Peyer's patch (tissue), 4 donors: ENCODE data around the gene NOS3. TPM values are rescaled to one million over a fixed set of nuclear protein-coding genes. Genes with fewer than 3 reads are reported as not detected.
A peak's percentile ranks its signal among the peaks of the same experiment; 100 is the strongest.
"Not testable (repeated sequence)": the region's sequence is repeated elsewhere in the genome, so short reads cannot be mapped to it uniquely, and the experiment has no call there.

Source experiments
- DNase-seq, 3 donors: peaks; one replicate each; pipeline ENCODE4 v3.0.0-alpha.2; 2017 to 2019
- H3K27ac ChIP-seq, 4 donors: fragments of 200-600 bp; sonication (generic); one replicate each; pipeline ENCODE4 v1.5.1; 2016 to 2019
- H3K27me3 ChIP-seq, 2 donors: fragments of 200-600 bp; sonication (generic); one replicate each; pipeline ENCODE4 v1.5.1; 2019
- H3K36me3 ChIP-seq, 3 donors: fragments of 200-600 bp; sonication (generic); one replicate each; pipeline ENCODE4 v1.5.1; 2016 to 2019
- H3K4me1 ChIP-seq, 4 donors: fragments of 200-600 bp; sonication (generic); one replicate each; pipeline ENCODE4 v1.5.1; 2016 to 2019
- H3K4me3 ChIP-seq, 4 donors: fragments of 200-600 bp; sonication (generic); 1 replicate in 3 of 4; 2 replicates in 1 of 4; pipeline ENCODE4 v1.5.1; 2016 to 2019; ENCODE audit warnings: mild to moderate bottlenecking in 1 of 4
- H3K9me3 ChIP-seq, 4 donors: fragments of 200-600 bp; sonication (generic); one replicate each; pipeline ENCODE4 v1.5.1; 2016 to 2019; ENCODE audit warnings: mild to moderate bottlenecking in 1 of 4
- POLR2A ChIP-seq, 2 donors: fragments of 450-650 bp; IDR thresholded peaks; one replicate each; pipeline ENCODE4 v1.5.1; 2017; ENCODE audit warnings: antibody characterized with exemption in 2 of 2, mild to moderate bottlenecking in 2 of 2, moderate library complexity in 2 of 2
- total RNA-seq, 4 donors: library from RNA; depleted of rRNA; stranded (reverse); fragments of >200 nt; gene quantifications; one replicate each; pipeline ENCODE4 v1.1.0, GENCODE V29; 2016
- TF ChIP-seq, protein P1 (sequence below), 6 experiments: fragments of 450-650 bp in 4 of 6; fragments of 200-600 bp in 2 of 6; sonication (generic) in 1 of 6; IDR thresholded peaks; one replicate each; pipeline ENCODE4 v1.5.1; 2017 to 2019; ENCODE audit warnings: antibody characterized with exemption in 6 of 6, mild to moderate bottlenecking in 3 of 6, moderate library complexity in 1 of 6

NOS3 gene
- total RNA-seq, 4 donors from 2014 or later, result 1.2 to 18.2 (median 5.4) TPM

DNA sequence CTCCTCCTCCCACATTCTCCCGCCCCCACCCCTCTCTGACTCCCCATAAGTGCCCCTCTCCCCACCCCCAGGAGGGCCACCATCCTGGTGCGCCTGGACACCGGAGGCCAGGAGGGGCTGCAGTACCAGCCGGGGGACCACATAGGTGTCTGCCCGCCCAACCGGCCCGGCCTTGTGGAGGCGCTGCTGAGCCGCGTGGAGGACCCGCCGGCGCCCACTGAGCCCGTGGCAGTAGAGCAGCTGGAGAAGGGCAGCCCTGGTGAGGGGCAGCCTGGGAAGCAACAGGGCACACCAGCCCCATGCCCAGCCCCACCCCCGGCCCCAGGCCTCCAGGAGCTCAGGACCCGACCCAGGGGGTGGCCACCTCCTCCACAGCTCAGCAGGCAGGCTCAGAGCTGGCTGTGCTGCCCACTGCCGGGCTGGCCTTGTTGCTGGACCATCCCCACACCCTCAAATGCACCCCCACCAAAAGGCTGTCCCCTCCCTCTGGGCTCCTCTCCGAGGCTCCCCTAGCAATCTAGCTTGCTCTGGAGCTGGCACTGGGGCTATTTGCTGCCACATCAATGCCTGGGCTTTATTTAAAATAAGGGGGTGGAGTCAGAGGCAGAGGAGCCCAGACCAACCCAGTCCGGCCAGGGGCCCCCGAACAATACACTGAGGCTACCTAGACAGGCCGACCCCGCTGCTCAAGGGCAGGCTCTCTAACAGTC is 18.7 kb downstream of the NOS3 start:
- no peak for TF ChIP-seq POLR2A (IDR thresholded peaks at IDR 0.05)
- TF ChIP-seq, protein P1, sequence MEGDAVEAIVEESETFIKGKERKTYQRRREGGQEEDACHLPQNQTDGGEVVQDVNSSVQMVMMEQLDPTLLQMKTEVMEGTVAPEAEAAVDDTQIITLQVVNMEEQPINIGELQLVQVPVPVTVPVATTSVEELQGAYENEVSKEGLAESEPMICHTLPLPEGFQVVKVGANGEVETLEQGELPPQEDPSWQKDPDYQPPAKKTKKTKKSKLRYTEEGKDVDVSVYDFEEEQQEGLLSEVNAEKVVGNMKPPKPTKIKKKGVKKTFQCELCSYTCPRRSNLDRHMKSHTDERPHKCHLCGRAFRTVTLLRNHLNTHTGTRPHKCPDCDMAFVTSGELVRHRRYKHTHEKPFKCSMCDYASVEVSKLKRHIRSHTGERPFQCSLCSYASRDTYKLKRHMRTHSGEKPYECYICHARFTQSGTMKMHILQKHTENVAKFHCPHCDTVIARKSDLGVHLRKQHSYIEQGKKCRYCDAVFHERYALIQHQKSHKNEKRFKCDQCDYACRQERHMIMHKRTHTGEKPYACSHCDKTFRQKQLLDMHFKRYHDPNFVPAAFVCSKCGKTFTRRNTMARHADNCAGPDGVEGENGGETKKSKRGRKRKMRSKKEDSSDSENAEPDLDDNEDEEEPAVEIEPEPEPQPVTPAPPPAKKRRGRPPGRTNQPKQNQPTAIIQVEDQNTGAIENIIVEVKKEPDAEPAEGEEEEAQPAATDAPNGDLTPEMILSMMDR (IDR thresholded peaks at IDR 0.05), result no peak
- H3K4me1 ChIP-seq, result peaks cover 0 to 30% (median 3%) of the 10 kb centered on the region in 4 donors
- no peaks in the 10 kb centered on the region for H3K27me3 ChIP-seq
- no peaks in the 10 kb centered on the region for H3K36me3 ChIP-seq
- no peaks in the 10 kb centered on the region for H3K9me3 ChIP-seq
- H3K27ac ChIP-seq, result peak overlapping the region in 1 of 4 donors; percentile 66
- no peak overlapping the region for H3K4me3 ChIP-seq
- no peak for DNase-seq

DNA sequence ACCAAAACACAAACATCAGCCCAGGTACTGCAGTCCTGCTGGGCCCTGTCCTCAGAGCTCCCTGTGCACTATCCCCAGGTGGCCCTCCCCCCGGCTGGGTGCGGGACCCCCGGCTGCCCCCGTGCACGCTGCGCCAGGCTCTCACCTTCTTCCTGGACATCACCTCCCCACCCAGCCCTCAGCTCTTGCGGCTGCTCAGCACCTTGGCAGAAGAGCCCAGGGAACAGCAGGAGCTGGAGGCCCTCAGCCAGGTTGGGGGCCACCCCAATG is 19.2 kb downstream of the NOS3 start:
- no peak for TF ChIP-seq POLR2A (IDR thresholded peaks at IDR 0.05)
- TF ChIP-seq, protein P1 (IDR thresholded peaks at IDR 0.05), result no peak
- peak in 1 of 3 donors; percentile 47 for DNase-seq
- Histone ChIP-seq H3K9me3 (no peaks in the 10 kb centered on the region), H3K27me3 (no peaks in the 10 kb centered on the region), H3K36me3 (no peaks in the 10 kb centered on the region), H3K27ac (no peak overlapping the region), H3K4me1 (peaks cover 0 to 30% (median 3%) of the 10 kb centered on the region in 4 donors), H3K4me3 (no peak overlapping the region)

DNA sequence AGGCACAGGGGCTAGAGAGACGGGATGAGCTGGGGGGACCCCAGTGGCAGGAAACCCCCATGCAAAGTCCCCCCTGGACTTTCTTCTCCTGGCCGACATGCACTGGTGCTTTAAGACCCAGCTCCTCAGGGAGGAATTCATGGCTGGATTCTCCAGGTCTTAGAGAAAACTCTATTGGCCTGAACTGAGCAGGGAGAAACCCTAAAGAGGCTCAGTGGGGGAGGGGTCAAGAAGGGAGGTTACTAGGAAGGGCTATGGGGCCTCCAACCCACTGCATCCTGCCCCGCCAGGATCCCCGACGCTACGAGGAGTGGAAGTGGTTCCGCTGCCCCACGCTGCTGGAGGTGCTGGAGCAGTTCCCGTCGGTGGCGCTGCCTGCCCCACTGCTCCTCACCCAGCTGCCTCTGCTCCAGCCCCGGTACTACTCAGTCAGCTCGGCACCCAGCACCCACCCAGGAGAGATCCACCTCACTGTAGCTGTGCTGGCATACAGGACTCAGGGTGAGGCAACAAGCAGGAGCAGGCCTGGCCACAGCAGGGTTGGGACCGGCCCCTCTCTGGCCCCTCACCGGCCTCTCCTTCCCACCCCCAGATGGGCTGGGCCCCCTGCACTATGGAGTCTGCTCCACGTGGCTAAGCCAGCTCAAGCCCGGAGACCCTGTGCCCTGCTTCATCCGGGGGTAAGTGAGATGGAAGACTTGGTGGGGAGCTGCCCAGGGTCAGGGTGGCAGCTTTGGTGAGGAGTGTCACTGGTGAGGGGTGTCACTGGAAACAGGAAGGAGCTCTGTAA is 19.7 kb downstream of the NOS3 start:
- no peak overlapping the region for H3K4me3 ChIP-seq
- DNase-seq, result peak in 2 of 3 donors; percentile 48 to 57
- H3K9me3 ChIP-seq, result no peaks in the 10 kb centered on the region
- no peaks in the 10 kb centered on the region for H3K27me3 ChIP-seq
- no peaks in the 10 kb centered on the region for H3K36me3 ChIP-seq
- H3K27ac ChIP-seq, result no peak overlapping the region
- no peak for TF ChIP-seq POLR2A (IDR thresholded peaks at IDR 0.05)
- TF ChIP-seq, protein P1 (IDR thresholded peaks at IDR 0.05), result no peak
- H3K4me1 ChIP-seq, result peaks cover 0 to 30% (median 3%) of the 10 kb centered on the region in 4 donors

DNA sequence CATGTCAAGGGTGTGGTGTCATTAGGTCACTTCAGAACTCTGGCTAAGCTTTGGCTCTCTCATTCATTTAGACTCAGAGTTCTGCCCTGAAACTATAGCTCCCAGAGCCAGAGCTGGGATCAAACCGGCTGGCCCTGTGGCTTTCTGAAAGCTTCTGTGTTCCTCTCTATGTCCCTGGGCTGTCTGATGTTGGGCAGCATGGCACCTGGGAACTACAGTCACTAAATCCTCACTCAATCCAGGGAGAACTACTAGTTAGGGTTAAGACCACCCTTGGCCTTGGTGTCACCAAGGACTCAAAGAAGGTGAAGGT is 20.2 kb downstream of the NOS3 start:
- no peaks in the 10 kb centered on the region for H3K27me3 ChIP-seq
- H3K27ac ChIP-seq, result no peak overlapping the region
- TF ChIP-seq POLR2A (IDR thresholded peaks at IDR 0.05), result no peak
- TF ChIP-seq, protein P1 (IDR thresholded peaks at IDR 0.05), result no peak
- no peak overlapping the region for H3K4me3 ChIP-seq
- peaks cover 0 to 30% (median 3%) of the 10 kb centered on the region in 4 donors for H3K4me1 ChIP-seq
- no peaks in the 10 kb centered on the region for H3K36me3 ChIP-seq
- H3K9me3 ChIP-seq, result no peaks in the 10 kb centered on the region
- DNase-seq, result peak in 1 of 3 donors; percentile 39

DNA sequence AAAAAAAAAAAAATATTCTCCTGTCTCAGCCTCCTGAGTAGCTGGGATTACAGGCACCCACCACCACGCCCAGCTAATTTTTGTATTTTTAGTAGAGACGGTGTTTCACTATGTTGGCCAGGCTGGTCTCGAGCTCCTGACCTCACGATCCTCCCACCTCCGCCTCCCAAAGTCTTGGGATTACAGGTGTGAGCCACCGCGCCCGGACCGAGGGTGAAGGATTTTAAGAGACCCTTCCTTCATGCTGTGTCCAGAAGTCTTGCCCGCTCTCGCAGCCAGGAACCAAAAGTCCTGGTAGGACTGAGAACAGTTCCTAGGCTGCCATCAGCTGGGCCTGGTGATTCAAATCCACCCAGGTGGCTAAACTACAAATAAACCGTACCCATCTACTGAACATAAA is 20.8 kb downstream of the NOS3 start:
- H3K36me3 ChIP-seq, DNase-seq, H3K9me3 ChIP-seq, H3K4me3 ChIP-seq, H3K27me3 ChIP-seq: not testable (repeated sequence)
- Histone ChIP-seq H3K27ac (peak overlapping the region in 2 of 4 donors; percentile 59 to 79), H3K4me1 (peaks cover 0 to 30% (median 3%) of the 10 kb centered on the region in 4 donors)

DNA sequence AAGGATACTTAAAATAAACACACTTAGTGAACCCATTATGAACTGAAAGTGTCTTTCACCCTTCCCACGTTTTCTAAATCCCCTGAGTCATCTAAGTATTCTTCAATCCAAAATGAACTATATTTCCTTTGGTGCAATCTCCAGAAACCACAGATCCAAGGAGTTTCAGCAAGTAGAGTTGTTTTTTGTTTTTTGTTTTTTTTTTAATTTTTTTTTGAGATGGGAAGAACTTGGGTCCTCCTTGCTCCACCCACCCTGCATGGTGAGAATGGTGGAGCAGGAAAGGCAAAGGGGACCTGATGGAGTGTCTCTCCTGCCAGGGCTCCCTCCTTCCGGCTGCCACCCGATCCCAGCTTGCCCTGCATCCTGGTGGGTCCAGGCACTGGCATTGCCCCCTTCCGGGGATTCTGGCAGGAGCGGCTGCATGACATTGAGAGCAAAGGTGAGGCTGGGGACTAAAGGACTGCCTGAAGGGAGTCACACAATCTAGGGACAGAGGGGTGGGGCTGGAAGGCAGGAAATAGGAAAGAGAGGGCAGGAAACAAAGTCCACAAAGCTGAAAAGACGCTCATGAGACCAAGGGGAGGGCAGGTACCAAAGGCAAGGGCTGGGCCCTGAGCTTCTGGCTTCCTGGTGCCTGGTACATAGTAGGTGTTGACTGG is 21.3 kb downstream of the NOS3 start:
- Histone ChIP-seq H3K4me3 (no peak overlapping the region), H3K36me3 (no peaks in the 10 kb centered on the region), H3K27ac (peak overlapping the region in 3 of 4 donors; percentile 36 to 79 (median 59)), H3K9me3 (no peaks in the 10 kb centered on the region), H3K4me1 (peaks cover 0 to 30% (median 3%) of the 10 kb centered on the region in 4 donors), H3K27me3 (no peaks in the 10 kb centered on the region)
- DNase-seq, result peak in 2 of 3 donors; percentile 72 to 84
- TF ChIP-seq, protein P1 (IDR thresholded peaks at IDR 0.05), result peak in 3 of 6 experiments; percentile 24 to 57 (median 32)
- peak in 1 of 2 donors; percentile 20 for TF ChIP-seq POLR2A (IDR thresholded peaks at IDR 0.05)
